Occipital lobe (tissue), 2 donors: ENCODE data around the gene HNRNPDL. TPM values are rescaled to one million over a fixed set of nuclear protein-coding genes. Genes with fewer than 3 reads are reported as not detected.
"Not testable (repeated sequence)": the region's sequence is repeated elsewhere in the genome, so short reads cannot be mapped to it uniquely, and the experiment has no call there.

Source experiments
- DNase-seq: peaks from one replicate; lab custom pipeline; 2025; lab: John Stamatoyannopoulos, UW
- total RNA-seq: library from RNA; depleted of rRNA; stranded (reverse); fragments of >200 nt; gene quantifications from one replicate; pipeline ENCODE4 v1.2.3, GENCODE V29; 2014

HNRNPDL gene
- total RNA-seq, 1 donor from 2014 or later: 347 TPM

- no peak for DNase-seq
Observed at GRCh38 chr4:82433791-82434190, 3.5 kb upstream of the HNRNPDL start.

GRCh38 chr4:82432596-82432995, 2.3 kb upstream of the HNRNPDL start:
- no peak for DNase-seq

- no peak for DNase-seq
Observed at GRCh38 chr4:82431831-82432230, 1.6 kb upstream of the HNRNPDL start.

DNA sequence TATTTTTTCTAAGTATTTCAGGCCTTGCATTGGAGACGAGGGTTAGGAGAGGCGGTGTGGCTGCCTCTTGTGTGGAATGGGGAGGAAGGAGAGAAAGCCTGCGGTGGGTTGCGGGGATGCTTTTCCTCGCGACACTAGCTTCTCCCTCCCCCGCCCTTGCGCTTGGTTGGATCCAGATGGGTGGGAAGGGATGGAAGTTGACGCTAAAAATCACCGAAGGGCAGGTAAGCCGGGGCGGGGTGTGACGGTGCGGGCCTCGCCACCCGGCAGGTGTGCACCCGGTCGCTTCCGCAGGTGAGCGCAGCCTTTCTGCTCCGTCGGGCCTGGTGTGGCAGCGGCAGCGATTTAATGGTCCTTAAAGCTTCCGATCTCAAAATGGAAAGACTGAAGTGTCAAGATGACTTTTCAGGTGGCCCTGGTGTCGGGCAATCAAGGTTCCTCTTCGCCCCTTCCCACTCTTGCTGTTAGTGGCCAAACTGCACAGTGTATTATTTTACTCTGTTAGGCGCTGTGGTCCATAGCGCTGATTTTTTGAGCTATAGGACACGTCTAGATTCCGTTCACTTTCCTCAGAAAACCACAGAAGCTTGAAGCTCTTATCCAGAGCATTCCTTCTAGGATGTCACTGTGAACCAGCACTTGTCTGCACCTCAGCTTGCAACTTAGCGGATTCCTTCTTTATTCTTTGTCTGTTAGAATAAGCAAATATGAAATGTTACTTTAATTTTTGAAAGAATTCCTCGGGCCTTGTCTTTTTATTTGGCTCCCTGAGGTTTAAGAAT, 893 bp upstream of the HNRNPDL start:
- no peak for DNase-seq

DNA sequence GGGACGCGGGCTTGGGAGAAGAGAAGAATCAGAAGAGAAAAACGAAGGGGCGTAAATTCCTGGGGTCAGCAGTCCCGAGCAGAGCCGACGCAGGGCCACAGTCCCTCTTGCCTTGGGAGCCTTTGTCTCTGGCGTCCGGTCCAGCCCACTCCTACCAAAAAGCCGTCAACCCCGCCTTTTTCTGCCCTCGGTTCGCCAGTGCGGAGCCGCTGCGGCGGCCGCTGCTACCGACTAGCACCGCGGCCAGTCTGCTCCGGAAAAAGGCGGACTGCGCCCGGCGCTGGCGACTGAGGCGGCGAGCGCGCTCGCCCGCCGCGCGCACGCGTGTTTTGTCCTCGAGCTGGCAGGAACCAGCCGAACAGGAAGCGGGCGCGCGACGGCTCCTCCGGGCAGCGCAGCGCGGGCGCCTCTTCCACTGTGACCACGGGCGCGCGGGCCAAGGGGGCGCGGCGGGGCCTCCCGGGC, 502 bp downstream of the HNRNPDL start:
- DNase-seq: peak; percentile 77

GRCh38 chr4:82428969-82429727, 1.1 kb downstream of the HNRNPDL start:
- DNase-seq: peak; percentile 84

DNA sequence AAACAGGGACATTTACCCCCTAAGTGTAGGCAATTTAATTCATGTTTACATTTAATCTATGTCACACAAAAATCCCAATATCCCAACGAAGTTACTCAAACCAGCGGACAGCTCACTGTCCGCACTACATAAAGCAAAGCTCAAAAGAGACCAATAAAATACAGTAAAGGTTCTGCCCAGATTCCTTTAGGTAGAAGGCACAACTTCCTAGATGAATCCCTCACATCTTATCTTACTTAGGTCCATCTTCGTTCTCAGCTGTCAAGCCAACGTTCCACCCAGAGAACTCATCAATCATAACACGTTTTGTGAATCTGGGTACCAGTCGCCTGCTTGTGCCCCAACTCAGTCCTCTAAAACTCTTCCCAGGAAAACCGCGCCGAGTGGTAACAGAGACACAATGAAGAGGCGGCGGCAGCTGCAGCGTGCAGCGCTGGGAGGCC, 1.7 kb downstream of the HNRNPDL start:
- no peak for DNase-seq

DNA sequence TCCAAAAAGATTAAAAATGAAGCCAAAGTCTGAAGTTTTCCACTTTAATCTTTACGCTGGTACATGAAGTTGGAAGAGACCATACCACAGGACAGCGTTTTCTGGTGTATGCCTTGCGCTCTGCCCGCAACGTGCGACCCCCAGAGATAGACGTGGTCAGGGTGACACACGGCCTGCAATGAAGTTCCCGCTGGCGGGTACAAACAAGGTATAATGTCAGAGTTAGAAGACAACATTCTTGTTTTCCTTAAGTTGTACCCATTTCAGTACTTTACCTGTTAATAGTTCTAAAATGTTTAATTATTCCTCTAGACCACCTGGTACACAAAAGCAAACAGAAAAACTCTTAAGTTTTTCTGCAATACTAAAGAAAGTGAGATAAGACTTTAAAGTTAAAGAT, 4.8 kb downstream of the HNRNPDL start:
- DNase-seq: no peak

- DNase-seq: no peak
Observed at GRCh38 chr4:82423245-82424054, 6.8 kb downstream of the HNRNPDL start.

GRCh38 chr4:82422616-82423015, 7.6 kb downstream of the HNRNPDL start:
- DNase-seq: no peak

- DNase-seq: no peak
Observed at GRCh38 chr4:82421796-82422560, 8.3 kb downstream of the HNRNPDL start.

DNA sequence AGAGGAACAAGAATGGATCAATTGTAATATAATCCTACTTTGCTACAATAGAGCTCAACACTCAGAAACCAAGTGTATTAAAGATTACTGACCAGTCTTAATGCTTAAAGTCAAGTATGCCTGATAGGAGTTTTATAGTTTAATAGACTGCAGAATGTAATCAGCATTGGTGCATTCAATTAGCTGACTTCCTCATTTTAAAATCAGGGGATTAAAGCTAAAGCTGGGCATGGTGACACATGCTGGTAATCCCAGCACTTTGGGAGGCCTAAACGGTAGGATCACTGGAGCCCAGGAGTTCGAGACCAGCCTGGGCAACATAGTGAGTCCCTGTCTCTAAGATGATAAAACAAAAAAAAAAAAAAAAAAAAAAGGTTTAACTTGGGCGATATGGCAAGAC, 10.8 kb downstream of the HNRNPDL start:
- no peak for DNase-seq

GRCh38 chr4:82415922-82416365, 14.3 kb downstream of the HNRNPDL start:
- DNase-seq: no peak

GRCh38 chr4:82415061-82415460, 15.2 kb downstream of the HNRNPDL start:
- DNase-seq: not testable (repeated sequence)

GRCh38 chr4:82403725-82404124, 26.5 kb downstream of the HNRNPDL start:
- DNase-seq: no peak

- no peak for DNase-seq
Observed at GRCh38 chr4:82402196-82402775, 28.0 kb downstream of the HNRNPDL start.

- DNase-seq: no peak
Observed at GRCh38 chr4:82401600-82401999, 28.7 kb downstream of the HNRNPDL start.

- no peak for DNase-seq
Observed at GRCh38 chr4:82398263-82398662, 32.0 kb downstream of the HNRNPDL start.

DNA sequence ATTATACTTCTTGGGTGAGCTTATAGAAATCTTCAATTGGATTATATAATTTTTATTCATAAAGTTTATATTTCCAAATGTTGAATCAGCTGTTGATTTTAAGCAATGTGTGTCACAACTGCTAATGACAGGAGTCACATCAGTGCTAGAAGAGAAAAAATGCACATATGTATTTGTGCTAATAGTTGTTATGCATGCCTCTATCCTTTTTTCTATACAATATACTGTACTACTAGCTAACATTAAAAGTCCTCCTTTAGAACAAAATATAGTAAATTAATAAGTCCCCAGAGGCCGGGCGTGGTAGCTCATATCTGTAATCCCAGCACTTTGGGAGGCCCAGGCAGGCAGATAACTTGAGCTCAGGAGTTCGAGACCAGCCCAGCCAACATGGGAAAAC, 32.7 kb downstream of the HNRNPDL start:
- no peak for DNase-seq

DNA sequence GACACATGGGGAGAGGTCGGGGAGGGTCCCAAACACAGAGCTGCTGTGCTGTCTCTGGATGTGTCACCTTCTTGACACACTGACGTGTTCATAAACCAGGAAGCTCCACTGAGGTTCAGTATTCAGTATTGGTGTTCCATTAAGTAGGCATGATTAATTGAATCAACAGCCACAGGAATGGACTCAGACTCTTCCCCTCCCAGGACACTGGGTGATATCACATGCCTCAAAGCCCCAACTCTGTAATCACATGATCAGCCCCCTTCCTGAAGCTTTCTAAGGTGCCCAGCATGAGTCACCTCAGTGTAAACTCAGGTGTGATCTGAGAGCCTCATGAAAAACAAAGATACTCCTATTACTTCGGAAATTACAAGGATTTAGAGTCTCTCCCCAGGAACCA, 35.4 kb downstream of the HNRNPDL start:
- no peak for DNase-seq

DNA sequence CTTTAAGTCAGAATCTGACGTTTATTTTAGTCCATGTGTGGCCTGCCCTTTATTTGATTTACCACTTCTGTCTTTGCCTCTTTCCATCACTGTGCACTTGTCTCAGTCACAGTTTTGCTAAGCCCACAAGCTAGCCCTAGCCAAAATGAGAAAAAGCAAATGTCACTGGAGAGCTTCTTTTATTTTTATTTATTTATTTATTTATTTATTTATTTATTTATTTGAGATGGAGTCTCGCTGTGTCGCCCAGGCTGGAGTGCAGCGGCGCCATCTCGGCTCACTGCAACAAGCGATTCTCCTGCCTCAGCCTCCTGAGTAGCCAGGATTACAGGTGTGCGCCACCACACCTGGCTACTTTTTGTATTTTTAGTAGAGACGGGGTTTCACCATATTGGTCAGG, 40.2 kb downstream of the HNRNPDL start:
- DNase-seq: not testable (repeated sequence)
